Endothelial cell (in vitro differentiated cells): ENCODE data around the gene CROCC. TPM values are rescaled to one million over a fixed set of nuclear protein-coding genes. Genes with fewer than 3 reads are reported as not detected.

Experiments used
- DNase-seq: peaks from one replicate; pipeline ENCODE4 v3.0.0; 2021; ENCODE audit warnings: low spot score
- H3K27ac Mint-ChIP-seq: one replicate; pipeline ENCODE4 v1.8.0; 2021; ENCODE audit warnings: mixed read lengths, inconsistent platforms; ENCODE audit not compliant: unreplicated experiment
- H3K27me3 Mint-ChIP-seq: one replicate; pipeline ENCODE4 v1.8.0; 2021; ENCODE audit warnings: mild to moderate bottlenecking, moderate library complexity, mixed read lengths, inconsistent platforms; ENCODE audit not compliant: unreplicated experiment
- H3K36me3 Mint-ChIP-seq: one replicate; pipeline ENCODE4 v1.8.0; 2021; ENCODE audit warnings: mild to moderate bottlenecking, low read depth, mixed read lengths, inconsistent platforms; ENCODE audit not compliant: unreplicated experiment
- H3K4me1 Mint-ChIP-seq: one replicate; pipeline ENCODE4 v1.8.0; 2021; ENCODE audit warnings: mild to moderate bottlenecking, mixed read lengths, inconsistent platforms; ENCODE audit not compliant: unreplicated experiment
- H3K4me3 Mint-ChIP-seq: one replicate; pipeline ENCODE4 v1.8.0; 2021; ENCODE audit warnings: mild to moderate bottlenecking, mixed read lengths, inconsistent platforms; ENCODE audit not compliant: unreplicated experiment
- H3K9me3 Mint-ChIP-seq: one replicate; pipeline ENCODE4 v1.8.0; 2021; ENCODE audit warnings: mixed read lengths, inconsistent platforms; ENCODE audit not compliant: unreplicated experiment
- total RNA-seq: library from RNA; stranded (reverse); fragmentation: NEBNext Ultra II Directional; extraction: Animal tissue kit (Norgen Biotek cat#: 25700); gene quantifications from one replicate; pipeline ENCODE4 v1.2.1, GENCODE V29; 2021; ENCODE audit not compliant: unreplicated experiment
- TF ChIP-seq, protein P1 (sequence below): fragments of 200-600 bp; sonication (generic); IDR thresholded peaks from one replicate; pipeline ENCODE4 v1.5.0; 2021; ENCODE audit warnings: antibody characterized with exemption; ENCODE audit not compliant: unreplicated experiment

Gene CROCC
- total RNA-seq, 1 donor from 2014 or later = 38.9 TPM

- TF ChIP-seq, protein P1, sequence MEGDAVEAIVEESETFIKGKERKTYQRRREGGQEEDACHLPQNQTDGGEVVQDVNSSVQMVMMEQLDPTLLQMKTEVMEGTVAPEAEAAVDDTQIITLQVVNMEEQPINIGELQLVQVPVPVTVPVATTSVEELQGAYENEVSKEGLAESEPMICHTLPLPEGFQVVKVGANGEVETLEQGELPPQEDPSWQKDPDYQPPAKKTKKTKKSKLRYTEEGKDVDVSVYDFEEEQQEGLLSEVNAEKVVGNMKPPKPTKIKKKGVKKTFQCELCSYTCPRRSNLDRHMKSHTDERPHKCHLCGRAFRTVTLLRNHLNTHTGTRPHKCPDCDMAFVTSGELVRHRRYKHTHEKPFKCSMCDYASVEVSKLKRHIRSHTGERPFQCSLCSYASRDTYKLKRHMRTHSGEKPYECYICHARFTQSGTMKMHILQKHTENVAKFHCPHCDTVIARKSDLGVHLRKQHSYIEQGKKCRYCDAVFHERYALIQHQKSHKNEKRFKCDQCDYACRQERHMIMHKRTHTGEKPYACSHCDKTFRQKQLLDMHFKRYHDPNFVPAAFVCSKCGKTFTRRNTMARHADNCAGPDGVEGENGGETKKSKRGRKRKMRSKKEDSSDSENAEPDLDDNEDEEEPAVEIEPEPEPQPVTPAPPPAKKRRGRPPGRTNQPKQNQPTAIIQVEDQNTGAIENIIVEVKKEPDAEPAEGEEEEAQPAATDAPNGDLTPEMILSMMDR = no peak
- Mint-ChIP-seq H3K27ac (no peak overlapping the region), H3K27me3 (peaks cover 26% of the 10 kb centered on the region), H3K4me3 (no peak overlapping the region), H3K4me1 (peaks cover 21% of the 10 kb centered on the region), H3K36me3 (peaks cover 18% of the 10 kb centered on the region), H3K9me3 (no peaks in the 10 kb centered on the region)
- no peak for DNase-seq
Observed at GRCh38 chr1:16924216-16924918, 2.6 kb downstream of the CROCC start.

DNA sequence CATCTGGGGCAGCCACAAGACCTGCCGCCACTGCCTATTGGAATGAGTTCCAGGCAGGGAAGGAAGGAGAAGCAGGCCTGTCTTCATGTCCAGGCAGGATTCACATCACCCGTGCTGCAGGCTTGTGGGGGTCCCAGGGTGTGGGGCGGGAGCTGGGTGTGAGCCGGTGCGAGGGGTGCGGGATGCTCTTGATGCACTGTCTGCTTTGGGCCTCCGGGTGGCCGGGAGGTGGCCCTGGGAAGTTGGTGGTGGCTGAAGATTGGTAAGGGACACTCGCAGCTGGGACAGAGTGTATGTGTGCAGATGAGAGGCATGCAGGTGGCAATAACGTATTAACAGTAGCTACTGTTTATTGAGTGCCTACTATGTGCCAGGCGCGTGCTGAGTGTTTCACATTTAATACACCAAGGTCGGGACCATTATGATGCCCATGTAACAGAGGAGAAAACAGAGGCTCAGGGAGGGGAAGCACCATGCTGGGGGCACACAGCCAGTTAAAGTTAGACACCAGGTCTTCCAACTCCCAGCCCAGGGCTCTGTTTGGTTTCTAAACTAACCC is 3.3 kb downstream of the CROCC start:
- TF ChIP-seq, protein P1 = peak; percentile 32
- peaks cover 26% of the 10 kb centered on the region for H3K27me3 Mint-ChIP-seq
- H3K36me3 Mint-ChIP-seq = peaks cover 18% of the 10 kb centered on the region
- H3K9me3 Mint-ChIP-seq = no peaks in the 10 kb centered on the region
- no peak overlapping the region for H3K27ac Mint-ChIP-seq
- no peak for DNase-seq
- no peak overlapping the region for H3K4me3 Mint-ChIP-seq
- H3K4me1 Mint-ChIP-seq = peaks cover 21% of the 10 kb centered on the region

DNA sequence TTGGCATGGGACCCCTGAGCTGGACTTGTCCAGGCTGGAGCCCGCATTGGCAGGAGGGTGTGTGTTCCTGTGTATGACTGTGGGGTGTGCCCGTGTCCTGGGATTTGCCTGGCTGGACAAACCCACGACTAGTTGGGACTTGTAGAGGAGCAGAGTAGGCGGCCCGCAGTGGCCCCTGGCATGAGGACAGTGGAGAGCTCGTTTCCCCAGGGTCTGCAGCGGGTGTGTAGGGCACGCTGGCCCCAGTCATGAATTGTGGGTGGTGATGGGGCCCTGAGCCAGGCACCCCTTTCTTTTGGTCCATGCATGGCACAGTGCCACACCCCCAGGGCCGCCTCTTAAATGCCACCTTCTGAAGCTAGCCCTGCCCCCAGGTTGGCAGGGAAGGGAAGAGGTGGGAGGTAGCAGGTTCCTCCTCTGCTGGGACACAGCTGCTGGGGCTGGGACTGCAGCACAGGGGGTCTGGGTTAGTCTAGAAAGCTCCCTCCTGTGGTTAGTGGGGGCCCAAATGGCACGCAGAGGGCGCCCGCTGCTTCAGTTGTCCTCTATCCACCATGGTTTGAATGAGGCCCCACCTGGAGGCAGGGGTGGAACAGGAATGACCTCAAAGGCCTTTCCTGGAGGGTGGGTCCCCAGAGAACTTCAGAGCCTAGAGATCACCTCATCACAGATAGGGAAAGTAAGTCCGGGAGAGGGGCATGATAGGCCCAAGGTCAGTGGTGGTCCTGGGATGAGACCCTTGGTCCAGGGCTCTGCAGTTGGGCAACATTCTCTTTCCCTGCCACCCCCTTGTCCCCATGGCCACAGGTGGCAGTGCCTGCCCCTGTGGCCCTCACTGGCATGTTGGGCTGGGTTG is 4.1 kb downstream of the CROCC start:
- peaks cover 18% of the 10 kb centered on the region for H3K36me3 Mint-ChIP-seq
- peaks cover 28% of the 10 kb centered on the region for H3K27me3 Mint-ChIP-seq
- H3K9me3 Mint-ChIP-seq = no peaks in the 10 kb centered on the region
- TF ChIP-seq, protein P1 = no peak
- no peak for DNase-seq
- peak overlapping the region; percentile 39 for H3K27ac Mint-ChIP-seq
- peaks cover 20% of the 10 kb centered on the region for H3K4me1 Mint-ChIP-seq
- H3K4me3 Mint-ChIP-seq = no peak overlapping the region

DNA sequence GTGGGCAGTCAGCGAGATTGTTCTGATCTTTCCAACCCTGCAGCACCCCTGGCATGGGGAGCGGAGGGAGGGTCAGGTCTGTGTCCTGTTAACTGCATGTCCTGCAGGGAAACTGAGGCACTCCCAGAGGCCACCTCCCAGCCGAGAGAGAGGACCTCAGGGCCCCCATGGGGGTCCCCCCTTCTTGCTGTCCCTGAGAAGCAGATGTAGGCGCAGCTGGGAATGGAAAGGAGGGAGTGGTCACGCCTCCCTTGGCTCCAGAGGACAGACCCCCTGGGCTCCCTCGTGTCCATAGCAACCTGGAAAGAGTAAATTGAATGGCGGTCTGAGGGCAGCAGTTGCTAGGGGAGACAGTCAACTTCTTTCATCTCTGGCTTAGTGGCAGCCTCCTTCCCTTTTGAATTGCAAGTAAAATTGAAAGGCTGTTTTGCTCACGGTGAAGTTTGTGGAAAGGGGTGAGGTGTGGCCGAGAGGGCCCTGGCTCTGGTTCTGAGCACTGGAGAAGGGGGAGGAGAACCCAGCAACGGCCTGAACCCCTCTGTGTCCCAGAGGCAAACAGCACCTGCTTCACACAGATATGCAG is 4.9 kb downstream of the CROCC start:
- no peak for DNase-seq
- H3K4me3 Mint-ChIP-seq = no peak overlapping the region
- H3K9me3 Mint-ChIP-seq = no peaks in the 10 kb centered on the region
- H3K36me3 Mint-ChIP-seq = peaks cover 22% of the 10 kb centered on the region
- H3K27ac Mint-ChIP-seq = no peak overlapping the region
- H3K27me3 Mint-ChIP-seq = peaks cover 23% of the 10 kb centered on the region
- H3K4me1 Mint-ChIP-seq = peaks cover 13% of the 10 kb centered on the region
- TF ChIP-seq, protein P1 = no peak
